Neural cell (in vitro differentiated cells): ENCODE results near the gene SMAD7. TPM values are rescaled to one million over a fixed set of nuclear protein-coding genes. Genes with fewer than 3 reads are reported as not detected.
"Not testable (repeated sequence)": the region's sequence is repeated elsewhere in the genome, so short reads cannot be mapped to it uniquely, and the experiment has no call there.

Source experiments
- H2AFZ ChIP-seq: fragments of 200-600, 300-800 bp; sonication (generic), shearing (Covaris generic); 2 replicates; pipeline ENCODE4 v1.6.0; 2014; ENCODE audit warnings: low read depth, mild to moderate bottlenecking, antibody characterized with exemption, low read length, moderate library complexity
- H3F3A ChIP-seq: fragments of 200-600 bp; shearing (Covaris generic); 2 replicates; pipeline ENCODE4 v1.6.1; 2016; ENCODE audit warnings: mild to moderate bottlenecking, moderate library complexity, mixed read lengths, antibody characterized with exemption, low read length; ENCODE audit not compliant: insufficient read depth, poor library complexity, severe bottlenecking
- H3K27ac ChIP-seq: fragments of 200-600, 300-800 bp; sonication (generic), shearing (Covaris generic); 2 replicates; pipeline ENCODE4 v1.5.1; 2014; ENCODE audit warnings: mild to moderate bottlenecking, low read length, moderate library complexity
- H3K27me3 ChIP-seq: fragments of 300-800, 200-600 bp; sonication (generic), shearing (Covaris generic); 2 replicates; pipeline ENCODE4 v1.6.0; 2014; ENCODE audit warnings: mild to moderate bottlenecking, low read depth, low read length, moderate library complexity; ENCODE audit not compliant: insufficient read depth
- H3K36me3 ChIP-seq: fragments of 300-800, 200-600 bp; sonication (generic), shearing (Covaris generic); 2 replicates; pipeline ENCODE4 v1.5.1; 2014; ENCODE audit warnings: mild to moderate bottlenecking, antibody characterized with exemption, low read length, moderate library complexity; ENCODE audit not compliant: insufficient read depth
- H3K4me2 ChIP-seq: fragments of 300-800, 200-600 bp; sonication (generic), shearing (Covaris generic); 2 replicates; pipeline ENCODE4 v1.6.0; 2014; ENCODE audit warnings: mild to moderate bottlenecking, low read length
- H3K4me3 ChIP-seq: fragments of 300-800, 200-600 bp; sonication (generic), shearing (Covaris generic); 2 replicates; pipeline ENCODE4 v1.5.1; 2014; ENCODE audit warnings: mild to moderate bottlenecking, low read length, moderate library complexity
- H3K79me2 ChIP-seq: fragments of 200-600 bp; shearing (Covaris generic); replicated peaks from 2 replicates; pipeline ENCODE4 v1.6.0; 2014; ENCODE audit warnings: mild to moderate bottlenecking, low read length, moderate library complexity; ENCODE audit not compliant: insufficient read depth
- H3K9ac ChIP-seq: fragments of 300-800, 200-600 bp; sonication (generic), shearing (Covaris generic); 2 replicates; pipeline ENCODE4 v1.6.1; 2016; ENCODE audit warnings: mild to moderate bottlenecking, low read length, mixed read lengths
- H3K9me2 ChIP-seq: fragments of 200-600 bp; shearing (Covaris generic); 2 replicates; pipeline ENCODE4 v1.6.1; 2016; ENCODE audit warnings: mild to moderate bottlenecking, low read length, mixed read lengths; ENCODE audit not compliant: insufficient read depth
- H3K9me3 ChIP-seq: fragments of 200-600, 300-800 bp; sonication (generic), shearing (Covaris generic); 2 replicates; pipeline ENCODE4 v1.6.1; 2016; ENCODE audit warnings: mild to moderate bottlenecking, mixed run types, low read length, moderate library complexity, mixed read lengths
- H4K20me1 ChIP-seq: fragments of 200-600 bp; shearing (Covaris generic); 2 replicates; pipeline ENCODE4 v1.6.1; 2016; ENCODE audit warnings: mild to moderate bottlenecking, mixed run types; ENCODE audit not compliant: insufficient read depth
- EP300 ChIP-seq: fragments of 450-650 bp; conservative IDR thresholded peaks from 2 replicates; pipeline ENCODE4 v1.6.1; 2014; ENCODE audit warnings: antibody characterized with exemption, mild to moderate bottlenecking, moderate library complexity; ENCODE audit not compliant: poor library complexity, severe bottlenecking
- EZH2 ChIP-seq: fragments of 200-600, 300-800 bp; shearing (Covaris generic), sonication (generic); IDR thresholded peaks from 2 replicates; pipeline ENCODE4 v1.6.1; 2014; ENCODE audit warnings: antibody characterized with exemption, low read length, borderline replicate concordance, mild to moderate bottlenecking; ENCODE audit not compliant: insufficient read depth, poor library complexity, severe bottlenecking
- MXI1 ChIP-seq: fragments of 450-650 bp; conservative IDR thresholded peaks from 2 replicates; pipeline ENCODE4 v1.6.1; 2014; ENCODE audit warnings: antibody characterized with exemption, mild to moderate bottlenecking; ENCODE audit not compliant: poor library complexity, severe bottlenecking
- POLR2AphosphoS5 ChIP-seq: IDR thresholded peaks from 2 replicates; pipeline ENCODE4 v1.6.1; 2012
- RAD21 ChIP-seq: fragments of 450-650 bp; conservative IDR thresholded peaks from 2 replicates; pipeline ENCODE4 v1.6.1; 2014; ENCODE audit warnings: antibody characterized with exemption, mild to moderate bottlenecking, moderate library complexity
- REST ChIP-seq: IDR thresholded peaks from 2 replicates; pipeline ENCODE4 v1.6.1; 2012; ENCODE audit warnings: borderline replicate concordance
- SMC3 ChIP-seq: fragments of 450-650 bp; conservative IDR thresholded peaks from 2 replicates; pipeline ENCODE4 v1.6.1; 2014; ENCODE audit warnings: antibody characterized with exemption, mild to moderate bottlenecking, moderate library complexity; ENCODE audit not compliant: poor library complexity
- TAF1 ChIP-seq: IDR thresholded peaks from 2 replicates; pipeline ENCODE4 v1.6.1; 2012; ENCODE audit warnings: low read depth
- polyA plus RNA-seq: library from polyadenylated mRNA; depleted of rRNA; stranded (reverse); fragments of >200 nt; gene quantifications from 2 replicates; pipeline ENCODE4 v1.2.3, GENCODE V29; 2014
- TF ChIP-seq, protein P1 (sequence below): fragments of 450-650 bp; IDR thresholded peaks from 2 replicates; pipeline ENCODE4 v1.5.1; 2014; ENCODE audit warnings: antibody characterized with exemption, mild to moderate bottlenecking, moderate library complexity; ENCODE audit not compliant: poor library complexity, severe bottlenecking

SMAD7 gene
- polyA plus RNA-seq, 1 donor from 2014 or later, result 3.8 TPM

- Histone ChIP-seq H3F3A (no peaks in the 10 kb centered on the region), H3K4me2 (no peak overlapping the region), H3K79me2 (no peaks in the 10 kb centered on the region), H3K36me3 (no peaks in the 10 kb centered on the region), H3K27me3 (no peaks in the 10 kb centered on the region), H3K9me3 (no peaks in the 10 kb centered on the region), H3K9me2 (no peaks in the 10 kb centered on the region), H2AFZ (no peak overlapping the region), H3K9ac (no peak overlapping the region), H3K4me3 (no peak overlapping the region), H4K20me1 (no peaks in the 10 kb centered on the region), H3K27ac (no peak overlapping the region)
- TF ChIP-seq MXI1 (no peak), REST (no peak), EZH2 (no peak), EP300 (no peak), POLR2AphosphoS5 (no peak), SMC3 (no peak), TAF1 (no peak)
Observed at GRCh38 chr18:48872234-48873145, 78.3 kb downstream of the SMAD7 start.

DNA sequence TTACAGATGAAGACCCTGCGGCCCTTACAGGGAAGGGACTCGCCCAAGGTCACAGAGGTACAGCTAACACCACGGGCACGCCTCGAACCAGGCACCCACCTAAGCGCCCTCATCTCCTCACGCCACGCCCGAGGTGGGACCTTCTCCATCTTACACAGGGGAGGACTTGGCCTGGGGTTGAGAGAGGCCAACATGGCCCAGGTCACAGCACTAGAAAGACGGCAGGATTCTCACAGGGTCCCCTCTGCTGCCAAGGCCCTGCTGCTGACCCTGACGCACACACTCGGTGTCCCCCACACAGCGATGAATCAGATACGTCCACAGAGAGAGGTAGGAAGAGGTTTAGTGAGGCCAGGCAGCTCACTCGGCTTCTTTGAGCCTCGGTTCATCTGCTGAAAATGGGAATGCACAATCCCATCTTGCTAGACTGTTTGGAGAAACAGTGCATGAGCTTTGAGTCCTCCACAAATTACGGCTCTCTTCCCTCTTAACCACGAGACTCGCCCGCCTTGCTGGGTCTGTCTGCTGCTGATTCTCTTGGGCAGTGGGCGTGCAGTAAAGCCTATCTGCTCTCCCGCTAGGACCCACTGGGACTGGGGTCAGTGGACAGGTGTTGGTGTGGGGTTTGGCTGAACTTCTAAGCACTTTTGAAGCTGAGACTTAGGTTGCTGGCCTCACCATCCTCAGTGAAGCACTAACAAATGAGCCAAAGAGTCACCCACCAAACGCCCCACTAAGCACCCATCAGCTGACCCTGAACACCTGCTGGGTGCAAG is 79.2 kb downstream of the SMAD7 start:
- Histone ChIP-seq H3K27me3 (no peaks in the 10 kb centered on the region), H3K4me2 (no peak overlapping the region)
- no peak for TF ChIP-seq MXI1
- no peak for TF ChIP-seq EZH2
- no peak for TF ChIP-seq EP300
- no peak for TF ChIP-seq REST
- TF ChIP-seq RAD21, result no peak
- TF ChIP-seq TAF1, result no peak
- no peak for TF ChIP-seq POLR2AphosphoS5
- TF ChIP-seq, protein P1, sequence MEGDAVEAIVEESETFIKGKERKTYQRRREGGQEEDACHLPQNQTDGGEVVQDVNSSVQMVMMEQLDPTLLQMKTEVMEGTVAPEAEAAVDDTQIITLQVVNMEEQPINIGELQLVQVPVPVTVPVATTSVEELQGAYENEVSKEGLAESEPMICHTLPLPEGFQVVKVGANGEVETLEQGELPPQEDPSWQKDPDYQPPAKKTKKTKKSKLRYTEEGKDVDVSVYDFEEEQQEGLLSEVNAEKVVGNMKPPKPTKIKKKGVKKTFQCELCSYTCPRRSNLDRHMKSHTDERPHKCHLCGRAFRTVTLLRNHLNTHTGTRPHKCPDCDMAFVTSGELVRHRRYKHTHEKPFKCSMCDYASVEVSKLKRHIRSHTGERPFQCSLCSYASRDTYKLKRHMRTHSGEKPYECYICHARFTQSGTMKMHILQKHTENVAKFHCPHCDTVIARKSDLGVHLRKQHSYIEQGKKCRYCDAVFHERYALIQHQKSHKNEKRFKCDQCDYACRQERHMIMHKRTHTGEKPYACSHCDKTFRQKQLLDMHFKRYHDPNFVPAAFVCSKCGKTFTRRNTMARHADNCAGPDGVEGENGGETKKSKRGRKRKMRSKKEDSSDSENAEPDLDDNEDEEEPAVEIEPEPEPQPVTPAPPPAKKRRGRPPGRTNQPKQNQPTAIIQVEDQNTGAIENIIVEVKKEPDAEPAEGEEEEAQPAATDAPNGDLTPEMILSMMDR, result no peak
- TF ChIP-seq SMC3, result no peak

GRCh38 chr18:48870926-48871325 is 79.8 kb downstream of the SMAD7 start:
- not testable (repeated sequence) for H3K9me3 ChIP-seq, H3K36me3 ChIP-seq, H3K79me2 ChIP-seq, H4K20me1 ChIP-seq, H3K4me2 ChIP-seq, H3K27ac ChIP-seq, H2AFZ ChIP-seq, H3K4me3 ChIP-seq, H3K27me3 ChIP-seq, H3F3A ChIP-seq, H3K9me2 ChIP-seq, H3K9ac ChIP-seq

More for the DNA sequence above, 79.2 kb downstream of the SMAD7 start:
- Histone ChIP-seq H2AFZ (no peak overlapping the region), H3K9me2 (no peaks in the 10 kb centered on the region), H3K36me3 (no peaks in the 10 kb centered on the region), H3K9ac (no peak overlapping the region), H3F3A (no peaks in the 10 kb centered on the region), H4K20me1 (no peaks in the 10 kb centered on the region), H3K4me3 (no peak overlapping the region), H3K9me3 (no peaks in the 10 kb centered on the region), H3K27ac (no peak overlapping the region), H3K79me2 (no peaks in the 10 kb centered on the region)
